Activated CD8-positive, alpha-beta memory T cell treated with anti-CD3 and anti-CD28 coated beads, Interleukin-2, amount 50 U/mL, for 24 hours (primary cell): ENCODE measurements around the gene KLHL26.

Source experiments
- DNase-seq: peaks from one replicate; pipeline ENCODE4 v3.0.0-alpha.2; 2020; ENCODE audit errors: extremely low read depth

The KLHL26 gene

DNA sequence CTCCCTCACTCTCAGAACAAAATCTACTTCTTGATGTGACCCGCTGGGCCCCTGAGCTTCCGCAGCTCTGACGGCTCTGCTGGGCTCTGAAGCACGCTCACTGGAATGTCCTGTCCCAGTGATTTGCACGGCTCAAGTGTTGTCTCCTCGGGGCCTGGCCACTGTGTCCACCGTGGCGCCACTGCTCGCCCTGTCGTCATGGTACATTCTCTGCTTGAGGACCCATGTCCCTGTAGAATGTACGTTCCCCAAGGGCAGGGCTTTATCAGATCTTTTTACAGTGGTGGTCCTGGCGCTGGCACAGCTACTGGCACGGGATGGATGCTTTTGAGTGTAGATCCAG is 12.1 kb downstream of the KLHL26 start:
- no peak for DNase-seq

DNA sequence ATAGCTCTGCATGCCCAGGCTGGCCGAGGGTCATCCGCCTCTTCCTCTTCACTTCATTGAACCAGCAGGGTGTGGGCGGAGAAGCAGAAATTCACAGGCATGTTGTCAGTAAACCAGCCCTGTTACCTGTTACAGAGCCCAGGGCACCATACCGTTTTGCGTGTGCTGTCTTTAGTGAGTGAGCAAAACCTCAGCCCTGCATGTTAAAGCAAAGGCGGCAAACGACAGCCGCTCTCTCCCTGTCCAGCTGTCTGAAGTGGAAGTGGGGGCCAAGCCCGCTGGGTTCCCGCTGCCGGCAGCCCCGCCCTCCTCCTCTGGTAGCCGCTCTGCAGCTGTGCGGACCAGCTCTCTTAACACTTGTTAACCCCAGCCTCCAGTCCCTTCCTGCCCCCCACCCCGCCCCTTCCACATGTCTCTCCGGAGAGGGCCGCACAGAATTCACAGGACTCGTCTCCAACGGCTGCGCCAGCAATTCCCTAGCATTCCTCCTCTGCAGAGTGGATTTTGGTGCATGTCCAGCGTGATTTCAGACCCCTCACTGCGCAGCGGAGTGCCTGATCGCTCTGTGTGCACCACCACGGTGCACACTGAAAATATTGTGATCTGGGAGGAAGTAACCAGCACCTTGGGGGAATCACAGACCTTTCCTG is 12.7 kb downstream of the KLHL26 start:
- DNase-seq = no peak

DNA sequence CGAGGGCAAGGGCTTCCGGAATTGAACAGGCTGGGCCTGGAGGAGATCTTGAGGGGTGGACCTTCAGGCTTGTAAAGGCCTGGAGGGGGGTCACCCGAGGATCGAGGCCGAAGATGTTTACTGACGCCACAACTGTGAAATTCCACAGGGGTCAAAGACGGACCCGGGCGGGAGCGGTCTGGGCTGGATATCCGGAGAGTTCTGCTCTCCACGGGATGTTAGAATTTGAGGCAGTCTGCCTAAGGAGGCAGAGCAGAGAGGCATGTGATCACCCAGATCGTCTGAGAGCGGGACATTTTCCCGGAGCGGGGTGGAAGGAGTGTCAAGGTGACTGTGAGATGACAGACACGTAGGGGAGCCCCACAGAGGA is 13.2 kb downstream of the KLHL26 start:
- DNase-seq = no peak

DNA sequence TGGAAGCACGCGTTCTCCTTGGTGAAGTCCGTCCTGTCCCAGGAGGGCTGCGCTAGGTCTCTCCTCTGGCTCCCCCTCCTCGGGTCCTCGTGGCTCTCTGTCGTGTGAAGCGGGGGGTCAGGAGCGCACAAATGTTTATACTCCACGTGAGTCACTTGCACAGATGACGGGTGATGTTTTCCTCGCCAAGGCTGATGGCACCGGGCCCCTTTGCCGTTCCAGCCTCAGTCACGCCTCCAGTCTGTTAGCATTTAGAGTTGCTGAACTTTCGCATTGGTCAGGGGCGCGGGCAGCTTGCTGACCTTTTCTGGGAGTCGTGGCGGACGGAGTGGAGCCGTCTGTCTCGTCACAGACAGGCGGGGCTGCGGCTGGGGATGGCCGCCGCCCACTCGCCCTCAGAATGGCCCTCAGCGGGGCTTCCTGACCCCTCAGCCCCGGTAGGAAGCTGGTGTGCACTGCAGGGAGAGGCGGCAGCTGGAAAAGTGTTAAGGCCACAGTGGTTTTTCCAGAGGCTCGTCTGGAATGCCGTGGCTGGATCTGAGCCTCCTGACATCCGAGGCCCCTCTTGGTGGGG is 13.7 kb downstream of the KLHL26 start:
- DNase-seq = no peak

DNA sequence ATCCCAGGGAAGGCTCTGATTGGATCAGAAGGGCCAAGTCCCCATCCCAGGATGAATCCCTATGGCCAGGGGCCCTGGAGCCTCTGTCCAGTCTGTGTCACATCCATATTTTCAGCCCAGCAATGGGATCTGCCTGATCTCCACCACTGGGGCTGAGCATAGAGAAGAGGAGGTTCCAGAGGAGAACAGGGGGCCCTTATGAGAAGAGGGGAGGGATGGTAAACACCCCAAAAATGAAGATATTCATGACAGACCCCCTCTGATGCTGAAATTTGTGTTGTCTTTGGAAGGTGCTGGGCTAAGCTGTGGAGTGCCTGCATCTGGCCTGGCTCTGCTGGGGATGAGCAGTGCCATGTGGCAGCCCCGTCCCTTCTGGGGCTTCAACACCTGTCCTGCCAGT is 14.5 kb downstream of the KLHL26 start:
- DNase-seq = no peak

DNA sequence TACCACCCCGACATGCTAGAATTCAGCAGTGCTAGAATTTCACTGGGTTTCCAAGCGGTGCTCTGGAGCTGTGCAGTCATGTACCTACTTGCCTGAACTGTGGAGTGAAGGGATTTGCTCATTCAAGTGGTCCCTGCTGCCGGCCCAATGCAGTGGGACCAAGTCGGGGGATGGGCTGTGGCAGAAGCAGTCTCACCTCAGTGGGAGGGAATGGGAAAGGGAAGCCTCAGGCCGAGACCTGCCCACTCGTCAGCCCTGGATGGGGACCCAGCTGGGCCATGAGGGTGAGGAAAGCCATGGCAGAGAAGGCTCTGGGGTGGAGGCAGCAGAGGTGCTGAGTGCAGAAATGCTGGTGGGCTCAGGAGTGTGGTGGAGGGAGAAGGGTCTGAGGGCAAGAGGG is 14.9 kb downstream of the KLHL26 start:
- no peak for DNase-seq

DNA sequence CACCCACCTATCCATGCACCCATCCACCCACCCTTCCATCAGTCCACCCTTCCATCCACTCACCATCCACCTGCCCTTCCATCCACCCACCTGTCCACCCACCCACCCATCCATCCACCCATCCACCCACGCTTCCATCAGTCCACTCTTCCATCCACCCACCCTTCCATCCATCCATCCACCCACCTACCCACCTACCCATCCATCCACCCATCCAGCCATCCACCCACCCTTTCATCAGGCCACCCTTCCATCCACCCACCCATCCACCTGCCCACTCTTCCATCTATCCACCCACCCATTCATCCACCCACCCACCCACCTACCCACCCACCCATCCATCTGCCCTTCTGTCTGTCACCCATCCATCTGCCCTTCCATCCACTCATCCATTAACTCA is 17.0 kb downstream of the KLHL26 start:
- no peak for DNase-seq

DNA sequence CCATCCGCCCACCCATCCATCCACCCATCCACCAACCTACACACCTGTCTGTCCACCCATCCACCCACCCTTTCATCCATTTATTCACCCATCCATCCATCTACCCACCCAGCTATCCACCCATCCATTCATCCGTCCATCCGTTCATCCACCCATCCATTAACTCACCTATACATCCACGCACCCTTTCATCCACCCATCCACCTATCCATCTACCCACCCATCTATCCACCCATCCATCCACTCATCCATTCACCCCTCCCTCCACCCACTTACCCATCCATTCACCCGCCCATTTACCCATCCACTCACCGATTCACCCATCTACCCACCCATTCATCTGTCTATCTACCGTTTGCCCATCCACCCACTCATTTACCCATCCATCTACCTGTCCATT is 17.6 kb downstream of the KLHL26 start:
- DNase-seq = no peak

DNA sequence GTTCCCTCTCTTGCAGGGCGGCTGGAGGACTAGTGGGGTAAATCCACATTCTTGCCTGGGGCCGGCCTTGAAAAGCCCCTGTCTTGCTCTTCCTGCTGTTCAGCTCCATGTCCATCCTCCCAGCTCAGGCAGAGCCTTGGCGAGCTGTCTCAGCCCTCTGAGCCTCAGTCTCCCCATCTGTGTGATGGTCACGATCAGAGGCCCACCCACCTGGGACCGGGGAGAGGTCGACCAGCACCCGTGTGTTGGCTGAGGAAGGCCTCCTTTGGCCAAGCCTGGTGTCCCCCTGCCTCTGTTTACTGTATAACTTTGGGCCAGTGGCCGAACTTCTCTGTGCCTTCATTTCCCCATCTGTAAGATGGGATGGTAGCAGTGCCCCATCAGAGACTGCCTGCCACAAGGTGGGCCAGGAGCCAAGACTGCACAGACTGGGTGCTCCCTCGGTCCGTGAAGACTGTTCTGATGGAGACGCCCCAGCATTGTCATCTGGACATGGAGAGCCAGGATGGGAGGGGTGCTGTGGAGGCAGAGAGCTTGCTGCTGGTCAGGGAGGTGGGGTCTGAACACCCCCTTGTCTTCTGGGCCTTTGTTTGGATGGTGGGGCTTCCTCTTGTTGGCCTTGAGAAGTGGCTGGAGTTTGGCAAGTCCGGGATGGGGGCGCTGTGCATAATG is 18.5 kb downstream of the KLHL26 start:
- DNase-seq = no peak

DNA sequence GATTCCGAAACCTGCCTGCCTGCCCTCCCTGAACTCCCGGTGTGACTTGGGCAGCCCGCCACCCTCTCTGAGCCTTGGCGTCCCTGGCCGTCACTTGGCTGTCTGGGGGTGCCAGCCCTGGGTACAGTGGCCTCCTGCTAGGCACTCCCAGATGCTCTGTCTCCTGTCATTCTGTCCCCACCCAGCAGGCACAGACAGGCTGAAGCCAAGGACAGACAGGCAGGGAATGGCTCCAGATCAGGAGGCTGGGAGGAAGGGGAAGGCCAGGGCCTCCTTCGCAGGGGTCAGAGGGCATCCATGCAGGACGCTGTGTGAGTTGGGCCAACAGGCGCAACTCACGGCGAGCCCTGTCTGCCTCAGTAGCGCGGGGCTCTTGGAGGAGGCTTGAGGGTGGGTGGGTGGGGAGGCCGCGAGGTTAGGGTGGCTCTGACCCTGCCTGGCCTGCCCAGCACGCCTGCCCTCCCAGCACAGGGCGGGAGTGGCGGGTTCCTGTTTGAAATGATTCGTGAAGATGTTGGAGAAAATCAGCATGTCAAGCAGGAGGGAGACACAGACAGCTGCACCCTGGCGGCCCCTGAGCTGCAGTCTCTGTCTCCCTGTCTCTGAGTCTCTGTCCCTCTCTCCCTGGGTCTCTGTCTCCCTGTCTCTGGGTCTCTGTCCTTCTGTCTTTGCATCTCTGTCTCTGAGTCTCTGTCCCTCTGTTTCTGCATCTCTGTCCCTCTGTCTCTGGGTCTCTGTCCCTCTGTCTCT is 19.7 kb downstream of the KLHL26 start:
- no peak for DNase-seq

DNA sequence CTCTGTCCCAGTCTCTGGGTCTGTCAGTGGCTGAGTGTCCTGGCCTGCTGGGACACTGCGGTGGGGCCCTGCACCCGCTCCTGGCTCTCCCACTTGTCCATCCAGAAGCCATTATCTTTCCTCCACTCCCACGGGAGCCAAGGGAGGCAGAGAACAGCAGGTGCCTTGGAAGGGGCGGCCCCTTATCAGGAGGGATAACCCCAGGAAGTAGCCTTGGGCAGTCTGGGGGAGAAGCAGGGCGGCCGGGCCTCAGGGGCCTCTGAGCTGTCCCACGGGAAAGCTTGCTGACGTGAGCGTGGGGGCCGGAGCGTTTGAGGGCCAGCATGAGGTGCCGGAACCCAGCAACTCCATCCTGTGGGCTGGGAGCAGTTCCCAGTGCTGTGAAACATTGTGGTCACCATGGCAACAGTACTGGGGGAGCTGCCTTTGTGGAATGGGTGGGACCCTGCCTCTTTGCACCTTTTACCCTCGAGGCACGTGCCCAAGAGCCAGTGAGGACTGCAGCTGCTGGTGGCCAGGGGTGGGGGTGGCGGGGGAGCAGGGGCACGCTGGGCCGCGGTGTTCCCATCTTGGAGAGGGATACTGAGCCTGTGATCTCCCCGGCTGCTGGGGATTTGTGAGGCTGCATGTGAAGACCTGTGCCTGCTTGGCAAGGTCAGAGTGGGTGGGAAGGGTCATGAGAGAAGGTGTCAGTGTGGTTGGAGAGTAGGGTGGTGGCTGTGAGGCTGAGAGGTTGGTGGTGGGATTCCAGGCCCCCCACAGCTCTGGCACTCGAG is 20.9 kb downstream of the KLHL26 start:
- no peak for DNase-seq

DNA sequence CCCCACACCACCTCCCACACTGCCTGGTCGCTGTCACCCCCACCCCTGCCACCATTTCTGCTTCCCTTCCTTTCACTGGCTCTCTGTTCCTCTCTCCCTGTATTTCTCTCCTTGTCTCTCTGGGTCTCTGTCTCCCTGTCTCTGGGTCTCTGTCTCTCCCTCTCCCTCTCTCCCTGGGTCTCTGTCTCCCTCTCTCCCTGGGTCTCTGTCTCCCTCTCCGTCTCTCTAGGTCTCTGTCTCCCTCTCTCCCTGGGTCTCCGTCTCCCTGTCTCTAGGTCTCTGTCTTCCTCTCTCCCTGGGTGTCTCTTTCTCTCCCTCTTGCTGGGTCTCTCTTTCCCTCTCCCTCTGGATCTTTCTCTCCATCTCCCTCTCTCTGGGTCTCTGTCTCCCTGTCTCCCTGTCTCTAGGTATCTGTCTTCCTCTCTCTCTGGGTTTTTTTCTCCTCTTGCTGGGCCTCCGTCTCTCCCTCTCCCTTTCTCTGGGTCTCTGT is 21.6 kb downstream of the KLHL26 start:
- DNase-seq = no peak

DNA sequence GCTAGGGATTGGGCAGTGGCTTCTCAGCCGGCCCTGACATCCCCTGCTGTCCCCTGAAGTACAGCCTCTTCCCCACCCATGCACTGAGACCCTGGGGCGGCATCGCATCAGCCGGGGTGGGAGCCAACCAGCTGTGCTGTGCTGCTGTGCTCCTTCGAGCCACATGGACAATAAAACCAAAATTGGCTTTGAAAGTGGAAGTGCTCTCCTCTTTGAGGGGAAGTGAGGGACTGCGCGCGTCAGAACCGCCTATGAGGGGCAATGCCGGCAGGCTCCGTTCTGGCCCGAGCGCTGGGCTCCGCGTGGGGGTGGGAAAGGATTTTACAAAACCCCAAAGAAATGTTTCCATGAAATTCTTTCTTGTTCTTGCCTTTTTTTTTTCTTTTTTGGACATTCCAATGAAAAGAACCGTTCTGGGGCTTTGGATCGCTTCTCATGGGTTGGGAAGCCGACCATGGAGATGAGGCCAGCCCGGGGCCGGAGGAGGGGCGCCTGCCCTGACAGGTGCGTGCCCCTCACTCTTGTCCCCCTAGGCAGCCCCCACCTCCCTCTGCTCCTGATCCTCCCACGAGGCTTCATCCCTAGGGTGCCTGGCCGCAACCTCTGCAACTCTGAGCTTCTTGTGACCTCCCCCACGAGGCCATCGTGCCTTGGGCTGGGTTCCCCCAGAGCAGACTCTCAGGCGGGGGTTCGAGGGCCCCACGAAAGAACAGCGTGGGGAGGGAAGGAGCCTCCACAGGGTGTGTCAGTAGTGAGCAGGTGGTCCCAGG is 22.6 kb downstream of the KLHL26 start:
- DNase-seq = no peak

DNA sequence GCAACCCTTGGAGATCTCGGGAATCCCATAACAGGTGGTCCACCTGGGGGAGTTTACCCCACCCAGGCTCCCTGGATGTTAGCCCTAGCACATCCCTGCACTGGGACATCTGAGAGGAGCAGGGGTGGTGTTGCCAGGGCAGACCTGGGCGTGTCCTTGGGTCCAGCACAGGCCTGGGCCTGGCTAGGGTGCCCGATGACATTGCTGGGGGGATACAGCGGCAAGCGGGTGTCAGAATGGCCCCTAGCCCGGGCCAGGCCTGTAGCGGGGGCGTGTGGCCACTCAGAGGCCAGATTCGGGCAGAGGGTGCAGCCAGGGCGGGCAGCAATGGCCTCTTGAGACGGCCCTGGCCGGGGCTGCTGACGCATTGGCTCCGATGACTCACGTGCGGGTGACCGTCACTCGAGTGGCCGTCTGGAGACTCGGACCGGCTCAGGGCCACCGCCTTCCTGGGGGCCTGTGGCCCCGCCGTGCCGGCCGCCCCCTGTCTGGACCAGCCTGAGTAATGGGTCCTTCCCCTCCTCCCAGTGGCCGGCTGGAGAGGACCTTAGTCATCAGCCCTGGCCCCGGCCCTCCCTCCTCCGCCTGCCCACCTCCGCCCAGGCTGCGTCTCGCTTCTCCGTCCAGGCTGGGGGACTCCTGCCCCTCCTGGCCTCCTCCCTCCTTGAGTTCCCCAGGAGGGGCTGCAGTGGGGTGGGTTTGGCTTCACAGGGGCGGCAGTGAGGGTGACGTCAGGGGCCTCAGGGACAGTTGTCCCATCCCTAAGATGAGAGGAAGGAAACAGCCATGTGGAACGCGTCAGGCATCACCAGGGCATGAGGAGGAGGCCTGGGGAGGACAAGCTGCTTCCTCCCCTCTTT is 23.5 kb downstream of the KLHL26 start:
- no peak for DNase-seq

DNA sequence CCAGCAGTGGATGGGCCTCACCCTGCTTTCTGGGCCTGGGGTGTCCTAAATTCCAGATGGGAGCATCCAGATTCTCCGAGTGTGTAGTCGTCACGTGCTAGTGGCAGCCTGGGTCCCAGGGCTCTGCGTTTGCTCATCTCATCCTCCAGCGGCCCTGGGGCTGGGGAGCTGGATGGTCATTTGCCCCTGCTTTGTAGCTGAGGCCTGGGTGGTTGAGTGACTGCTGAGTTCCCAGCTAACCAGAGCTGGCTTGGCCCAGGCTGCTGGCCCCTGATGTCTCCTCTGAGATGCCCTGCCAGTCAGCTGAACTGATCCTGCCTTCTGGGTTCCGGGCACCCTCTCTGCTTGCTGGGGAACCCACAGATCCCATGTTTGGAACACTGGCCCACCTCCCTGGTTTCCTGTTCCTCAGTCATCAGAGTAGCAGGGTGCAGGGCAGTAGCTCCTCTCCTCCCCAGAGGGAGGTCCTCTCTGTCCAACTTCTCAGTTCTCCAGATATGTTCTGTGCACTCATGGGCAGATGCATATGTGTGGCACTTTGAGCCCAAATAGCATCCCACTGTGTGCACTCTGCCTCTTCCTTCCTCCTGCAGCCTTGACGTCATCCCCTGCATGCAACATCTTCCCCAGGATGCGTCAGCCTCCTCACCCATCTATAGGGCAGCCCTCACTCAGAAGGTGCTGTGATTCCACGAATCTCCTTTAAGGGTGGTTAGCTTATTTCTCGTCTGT is 24.3 kb downstream of the KLHL26 start:
- no peak for DNase-seq

DNA sequence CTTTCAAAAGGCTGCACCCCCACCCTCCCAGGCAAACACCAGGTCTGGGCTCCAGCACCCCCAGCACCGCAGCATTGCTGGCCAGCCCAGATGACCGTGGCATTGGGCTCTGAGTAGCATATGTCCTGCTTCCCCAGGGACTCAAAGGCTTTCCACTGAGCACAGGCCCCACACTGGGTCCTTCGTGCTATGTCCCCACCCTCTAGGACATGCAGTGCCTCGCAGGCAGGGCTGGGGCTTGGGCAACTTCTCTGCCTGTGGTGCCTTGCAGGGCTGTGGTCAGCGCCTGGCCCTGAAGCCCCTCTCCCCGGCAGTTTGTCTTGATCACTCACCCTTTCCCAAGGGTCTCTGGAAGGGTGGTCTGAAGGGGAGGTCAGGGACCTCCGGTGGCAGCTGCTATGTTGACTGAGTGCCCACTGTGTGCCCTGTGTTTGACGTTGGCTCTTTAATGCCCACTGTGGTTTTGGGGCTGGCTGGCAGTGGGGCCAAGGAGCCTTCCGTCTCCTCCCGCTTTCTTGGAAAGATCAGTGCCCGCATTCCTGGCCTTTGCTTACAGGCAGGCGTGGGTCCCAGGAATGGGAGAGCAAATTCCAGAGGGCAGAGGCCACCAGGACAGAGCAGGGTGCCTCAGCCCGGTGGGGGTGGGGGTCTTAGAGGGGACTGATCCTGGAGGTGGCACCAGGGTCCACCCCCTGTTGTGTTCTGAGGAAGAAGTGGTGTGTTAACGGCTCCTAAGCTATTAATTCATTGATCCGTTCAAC is 26.3 kb downstream of the KLHL26 start:
- DNase-seq = no peak

DNA sequence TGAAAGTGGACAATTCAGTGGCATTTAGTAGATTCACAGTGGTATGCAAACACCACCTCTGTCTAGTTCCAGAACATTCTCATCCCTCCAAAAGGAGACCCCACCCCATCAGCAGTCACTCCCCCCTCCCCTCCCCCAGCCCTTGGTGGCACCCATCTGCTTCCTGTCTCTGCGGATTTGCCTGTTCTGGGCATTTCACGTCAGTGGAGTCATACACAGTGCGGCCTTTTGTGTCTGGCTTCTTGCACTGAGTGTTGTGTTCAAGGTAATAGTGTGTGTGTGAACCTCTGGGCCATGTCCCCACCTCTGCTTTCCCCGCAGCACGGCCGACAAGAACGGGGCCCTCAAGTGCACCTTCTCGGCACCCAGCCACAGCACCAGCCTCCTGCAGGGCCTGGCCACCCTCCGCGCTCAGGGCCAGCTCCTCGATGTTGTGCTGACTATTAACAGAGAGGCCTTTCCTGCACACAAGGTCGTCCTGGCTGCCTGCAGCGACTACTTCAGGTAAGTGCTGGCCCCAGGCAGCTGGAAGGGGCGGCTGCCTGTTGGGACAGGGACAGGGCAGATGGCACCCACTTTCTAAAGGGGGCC is 27.2 kb downstream of the KLHL26 start:
- no peak for DNase-seq

DNA sequence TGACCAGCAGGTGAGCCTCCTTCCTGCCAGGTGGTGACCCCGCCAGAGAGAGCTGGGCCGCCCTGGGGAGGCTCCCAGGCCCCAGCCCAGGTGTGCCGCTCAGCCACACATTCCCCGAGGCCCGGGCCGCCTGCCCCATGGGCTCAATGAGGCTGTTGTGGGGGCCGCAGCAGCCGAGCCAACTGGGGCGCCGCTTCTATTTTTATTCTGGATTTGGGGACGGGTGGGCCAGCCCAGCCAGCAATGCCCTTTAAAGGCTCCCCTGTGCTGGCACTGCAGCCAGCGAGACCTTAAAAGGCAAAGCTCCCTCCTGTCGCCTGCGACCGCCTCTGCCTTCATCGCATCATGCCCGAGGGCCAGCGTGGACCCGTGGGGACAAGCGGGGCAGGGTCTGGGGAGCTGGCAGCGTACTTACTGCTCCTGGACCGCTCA is 29.0 kb downstream of the KLHL26 start:
- DNase-seq = no peak
